ENCODE results near the gene TIAM2.

The TIAM2 gene

DNA sequence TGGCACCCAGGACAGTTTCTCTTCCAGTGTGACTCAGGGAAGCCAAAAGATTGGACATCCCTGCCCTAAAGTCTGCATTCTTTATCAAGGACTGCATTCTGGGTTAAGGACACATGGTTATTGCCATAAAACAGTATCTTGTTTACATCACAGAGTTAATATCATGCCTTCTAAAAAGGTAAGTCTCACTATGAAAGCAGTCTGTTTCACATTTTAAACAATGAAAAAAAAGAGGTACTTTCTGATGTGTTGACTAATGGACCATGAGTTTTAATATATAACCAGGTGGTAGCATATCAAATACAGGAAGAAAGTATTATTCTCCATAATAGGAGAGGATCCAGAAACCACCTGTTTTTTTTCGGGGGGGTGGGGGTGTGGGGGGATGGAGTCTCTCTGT is 93.7 kb downstream of the TIAM2 start:
- H3K4me3 ChIP-seq (ENCODE audit: low read depth, low read length), result no peak overlapping the region
- TF ChIP-seq CTCF (IDR thresholded peaks at IDR 0.05; ENCODE audit: low read depth, low read length, missing control alignments), result no peak
- no peak for DNase-seq (ENCODE audit: low read depth)

- no peak for DNase-seq (ENCODE audit: low read depth)
- H3K4me3 ChIP-seq (ENCODE audit: low read depth, low read length), result no peak overlapping the region
- no peak for TF ChIP-seq CTCF (IDR thresholded peaks at IDR 0.05; ENCODE audit: low read depth, low read length, missing control alignments)
Measured at GRCh38 chr6:155089746-155090145, 94.6 kb downstream of the TIAM2 start.

- DNase-seq (ENCODE audit: low read depth), result no peak
- TF ChIP-seq CTCF (IDR thresholded peaks at IDR 0.05; ENCODE audit: low read depth, low read length, missing control alignments), result no peak
- H3K4me3 ChIP-seq (ENCODE audit: low read depth, low read length), result no peak overlapping the region
Measured at GRCh38 chr6:155090166-155090565, 95.1 kb downstream of the TIAM2 start.

- DNase-seq (ENCODE audit: low read depth), result no peak
- no peak overlapping the region for H3K4me3 ChIP-seq (ENCODE audit: low read depth, low read length)
- no peak for TF ChIP-seq CTCF (IDR thresholded peaks at IDR 0.05; ENCODE audit: low read depth, low read length, missing control alignments)
Measured at GRCh38 chr6:155091756-155092155, 96.6 kb downstream of the TIAM2 start.

DNA sequence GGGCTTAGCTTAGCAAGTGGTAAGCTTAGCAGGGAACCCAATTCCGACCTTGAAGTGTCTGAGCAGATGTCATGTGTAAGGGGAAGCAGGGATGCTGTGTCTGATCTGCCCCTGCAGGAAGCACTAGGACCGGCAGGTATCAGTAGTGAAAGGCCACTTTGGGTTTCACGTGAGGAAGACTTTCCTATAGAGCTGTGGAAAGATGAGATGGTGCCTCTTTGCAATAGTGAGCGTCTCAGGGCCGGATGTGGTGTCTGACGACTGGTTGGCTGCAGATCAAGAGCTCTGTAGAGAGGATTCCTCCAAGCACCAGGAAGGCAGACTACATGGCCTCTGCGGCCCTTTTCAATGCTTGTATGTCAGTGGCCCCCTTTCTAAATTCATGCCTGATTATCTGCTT is 98.3 kb downstream of the TIAM2 start:
- DNase-seq (ENCODE audit: low read depth), result no peak
- no peak for TF ChIP-seq CTCF (IDR thresholded peaks at IDR 0.05; ENCODE audit: low read depth, low read length, missing control alignments)
- no peak overlapping the region for H3K4me3 ChIP-seq (ENCODE audit: low read depth, low read length)

DNA sequence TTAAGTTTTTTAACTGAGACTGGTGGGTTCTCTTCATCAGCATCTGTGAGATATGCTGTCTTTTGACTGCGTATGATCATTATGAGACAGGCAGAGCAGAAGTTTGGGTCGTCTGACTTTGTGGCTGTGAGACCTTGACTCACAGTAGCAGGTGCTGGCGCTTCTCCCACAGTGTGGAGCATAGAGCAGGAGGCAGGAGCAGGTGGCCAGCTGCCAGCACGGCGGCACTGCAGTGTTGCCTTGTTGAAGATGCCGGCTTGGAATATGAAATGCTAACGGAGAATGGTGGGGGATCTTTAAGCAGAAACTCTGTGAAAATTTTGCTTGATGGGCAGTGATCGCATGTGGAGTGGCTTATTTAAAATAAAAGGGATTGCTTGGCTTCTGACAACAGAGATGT is 105.0 kb downstream of the TIAM2 start:
- DNase-seq (ENCODE audit: low read depth), result no peak

More for the DNA sequence above, 105.0 kb downstream of the TIAM2 start:
- no peak overlapping the region for H3K4me3 ChIP-seq (ENCODE audit: low read depth, low read length)
- TF ChIP-seq CTCF (IDR thresholded peaks at IDR 0.05; ENCODE audit: low read depth, low read length, missing control alignments), result no peak
